HepG2 (cell line): Measurements from ENCODE around the gene RTEL1. TPM values are rescaled to one million over a fixed set of nuclear protein-coding genes. Genes with fewer than 3 reads are reported as not detected.

ENCODE experiments used
- HOXA9 ChIP-seq: sonication (generic); formaldehyde crosslinking; IDR thresholded peaks from 2 replicates; pipeline ENCODE4 v1.8.1; 2022; ENCODE audit warnings: missing genetic modification reagents, mild to moderate bottlenecking, moderate library complexity, borderline replicate concordance
- KMT2A ChIP-seq: sonication (generic); formaldehyde crosslinking; IDR thresholded peaks from 2 replicates; pipeline ENCODE4 v1.4.0; 2020; ENCODE audit warnings: missing genetic modification reagents
- MAFF ChIP-seq: IDR thresholded peaks from 2 replicates; pipeline ENCODE4 v1.6.1; 2011; ENCODE audit warnings: low read depth, low read length, improper control_type of control experiment
- MYC ChIP-seq: sonication (generic); formaldehyde crosslinking; IDR thresholded peaks from 2 replicates; pipeline ENCODE4 v1.9.0; 2021; ENCODE audit warnings: missing genetic modification reagents, borderline replicate concordance
- NFYB ChIP-seq: sonication (generic); formaldehyde crosslinking; IDR thresholded peaks from 2 replicates; pipeline ENCODE4 v1.4.0; 2020; ENCODE audit warnings: missing genetic modification reagents
- NR3C1 ChIP-seq: sonication (generic); formaldehyde crosslinking; IDR thresholded peaks from 2 replicates; pipeline ENCODE4 v1.4.0; 2020; ENCODE audit warnings: missing genetic modification reagents
- PCBP2 ChIP-seq: fragments of 200-400 bp; formaldehyde crosslinking; optimal IDR thresholded peaks from 2 replicates; pipeline ENCODE3; 2018; ENCODE audit warnings: low read length, low read depth; ENCODE audit not compliant: poor library complexity, severe bottlenecking
- PHF21A ChIP-seq: sonication (generic); formaldehyde crosslinking; IDR thresholded peaks from 2 replicates; pipeline ENCODE4 v1.5.0; 2020; ENCODE audit warnings: mild to moderate bottlenecking, missing genetic modification reagents
- RELA ChIP-seq: sonication (generic); formaldehyde crosslinking; IDR thresholded peaks from 2 replicates; pipeline ENCODE4 v1.4.0; 2020; ENCODE audit warnings: missing genetic modification reagents
- ZMYM4 ChIP-seq: sonication (generic); formaldehyde crosslinking; IDR thresholded peaks from 2 replicates; pipeline ENCODE4 v1.8.1; 2023; ENCODE audit warnings: mild to moderate bottlenecking, missing genetic modification reagents
- ZNF138 ChIP-seq: sonication (generic); formaldehyde crosslinking; IDR thresholded peaks from 2 replicates; pipeline ENCODE4 v1.5.0; 2020; ENCODE audit warnings: mild to moderate bottlenecking, low read depth, missing genetic modification reagents
- ZNF446 ChIP-seq: sonication (generic); formaldehyde crosslinking; IDR thresholded peaks from 2 replicates; pipeline ENCODE4 v1.5.0; 2020; ENCODE audit warnings: mild to moderate bottlenecking, missing genetic modification reagents
- ZNF556 ChIP-seq: sonication (generic); formaldehyde crosslinking; IDR thresholded peaks from 2 replicates; pipeline ENCODE4 v1.4.0; 2020; ENCODE audit warnings: mild to moderate bottlenecking, missing genetic modification reagents, borderline replicate concordance
- ZNF792 ChIP-seq: IDR thresholded peaks from 2 replicates; pipeline ENCODE4 v1.6.1; 2016
- polyA plus RNA-seq, 8 experiments: library from polyadenylated mRNA; depleted of rRNA in 3 of 8; stranded (reverse) in 7 of 8; unstranded in 1 of 8; fragments of >200 nt; fragmentation: Illumina TruSeq in 4 of 8; extraction: Trizol in 4 of 8; gene quantifications; 2 replicates each; pipeline versions ENCODE4 v1.2.1 to v1.2.3, GENCODE V29; 2011 to 2016; ENCODE audit warnings: low read depth in 4 of 8, missing spikeins in 1 of 8, mixed read lengths in 1 of 8; ENCODE audit not compliant: insufficient read depth in 1 of 8
- total RNA-seq, 5 experiments: library from RNA; depleted of rRNA; stranded (reverse); fragments of >200 nt; fragmentation: Illumina TruSeq; extraction: Trizol; gene quantifications; 2 replicates each; pipeline ENCODE4 v1.2.3, GENCODE V29; 2016; ENCODE audit warnings: low read depth in 1 of 5
- TF ChIP-seq, protein P1 (sequence below): sonication (generic); formaldehyde crosslinking; IDR thresholded peaks from 2 replicates; pipeline ENCODE4 v1.8.0; 2023; ENCODE audit warnings: mild to moderate bottlenecking, missing genetic modification reagents
- TF ChIP-seq, protein P2 (sequence below): sonication (generic); formaldehyde crosslinking; conservative IDR thresholded peaks from 2 replicates; pipeline ENCODE4 v1.8.0; 2022; ENCODE audit warnings: missing genetic modification reagents
- TF ChIP-seq, protein P3 (sequence below): sonication (generic); formaldehyde crosslinking; IDR thresholded peaks from 2 replicates; pipeline ENCODE4 v1.8.0; 2022; ENCODE audit warnings: missing genetic modification reagents, low read depth, mild to moderate bottlenecking, borderline replicate concordance
- TF ChIP-seq, protein P4 (sequence below): sonication (generic); formaldehyde crosslinking; IDR thresholded peaks from 2 replicates; pipeline ENCODE4 v1.4.0; 2020; ENCODE audit warnings: missing genetic modification reagents
- TF ChIP-seq, protein P5 (sequence below): sonication (generic); formaldehyde crosslinking; IDR thresholded peaks from 2 replicates; pipeline ENCODE4 v1.9.0; 2022; ENCODE audit warnings: missing genetic modification reagents, mild to moderate bottlenecking, borderline replicate concordance

The RTEL1 gene
- total and polyA plus RNA-seq, 2 of the 13 experiments (the other 11 are each of a cell fraction or from before 2014, with no cell fraction given), result 21.8 to 36.4 TPM

DNA sequence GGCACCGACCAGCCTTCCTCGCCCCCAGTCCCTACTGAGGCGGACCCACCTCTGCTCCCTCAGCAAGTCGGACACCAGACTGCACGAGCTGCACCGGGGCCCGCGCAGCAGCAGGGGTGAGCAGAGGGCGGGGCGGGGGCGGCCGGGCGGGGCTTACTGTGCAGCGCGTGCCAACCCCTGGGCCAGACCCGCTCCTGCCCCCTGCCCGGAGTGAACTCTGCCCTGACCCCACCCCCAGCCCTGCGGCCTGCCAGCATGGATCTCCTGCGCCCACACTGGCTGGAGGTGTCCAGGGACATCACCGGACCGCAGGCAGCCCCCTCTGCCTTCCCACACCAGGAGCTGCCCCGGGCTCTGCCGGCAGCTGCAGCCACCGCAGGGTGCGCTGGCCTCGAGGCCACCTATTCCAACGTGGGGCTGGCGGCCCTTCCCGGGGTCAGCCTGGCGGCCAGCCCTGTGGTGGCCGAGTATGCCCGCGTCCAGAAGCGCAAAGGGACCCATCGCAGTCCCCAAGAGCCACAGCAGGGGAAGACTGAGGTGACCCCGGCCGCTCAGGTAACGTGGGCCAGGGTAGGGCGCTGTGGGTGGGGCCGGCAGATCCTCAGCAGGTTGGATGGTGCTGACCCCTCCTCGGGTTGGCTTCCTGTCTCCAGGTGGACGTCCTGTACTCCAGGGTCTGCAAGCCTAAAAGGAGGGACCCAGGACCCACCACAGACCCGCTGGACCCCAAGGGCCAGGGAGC is 80.0 kb downstream of the RTEL1 start (continued):
- TF ChIP-seq, protein P1, sequence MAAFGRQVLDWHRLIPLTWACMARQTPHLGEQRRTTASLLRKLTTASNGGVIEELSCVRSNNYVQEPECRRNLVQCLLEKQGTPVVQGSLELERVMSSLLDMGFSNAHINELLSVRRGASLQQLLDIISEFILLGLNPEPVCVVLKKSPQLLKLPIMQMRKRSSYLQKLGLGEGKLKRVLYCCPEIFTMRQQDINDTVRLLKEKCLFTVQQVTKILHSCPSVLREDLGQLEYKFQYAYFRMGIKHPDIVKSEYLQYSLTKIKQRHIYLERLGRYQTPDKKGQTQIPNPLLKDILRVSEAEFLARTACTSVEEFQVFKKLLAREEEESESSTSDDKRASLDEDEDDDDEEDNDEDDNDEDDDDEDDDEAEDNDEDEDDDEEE (CRISPR knock-in tag), result no peak
- no peak; the same call in 1 of the 2 replicates for TF ChIP-seq KMT2A (CRISPR knock-in tag)
- TF ChIP-seq RELA (CRISPR knock-in tag), result no peak
- TF ChIP-seq, protein P2, sequence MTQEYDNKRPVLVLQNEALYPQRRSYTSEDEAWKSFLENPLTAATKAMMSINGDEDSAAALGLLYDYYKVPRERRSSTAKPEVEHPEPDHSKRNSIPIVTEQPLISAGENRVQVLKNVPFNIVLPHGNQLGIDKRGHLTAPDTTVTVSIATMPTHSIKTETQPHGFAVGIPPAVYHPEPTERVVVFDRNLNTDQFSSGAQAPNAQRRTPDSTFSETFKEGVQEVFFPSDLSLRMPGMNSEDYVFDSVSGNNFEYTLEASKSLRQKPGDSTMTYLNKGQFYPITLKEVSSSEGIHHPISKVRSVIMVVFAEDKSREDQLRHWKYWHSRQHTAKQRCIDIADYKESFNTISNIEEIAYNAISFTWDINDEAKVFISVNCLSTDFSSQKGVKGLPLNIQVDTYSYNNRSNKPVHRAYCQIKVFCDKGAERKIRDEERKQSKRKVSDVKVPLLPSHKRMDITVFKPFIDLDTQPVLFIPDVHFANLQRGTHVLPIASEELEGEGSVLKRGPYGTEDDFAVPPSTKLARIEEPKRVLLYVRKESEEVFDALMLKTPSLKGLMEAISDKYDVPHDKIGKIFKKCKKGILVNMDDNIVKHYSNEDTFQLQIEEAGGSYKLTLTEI (CRISPR knock-in tag), result 0 out of 2 replicates have a peak, but pooled peaks have one; percentile 62
- TF ChIP-seq, protein P3, sequence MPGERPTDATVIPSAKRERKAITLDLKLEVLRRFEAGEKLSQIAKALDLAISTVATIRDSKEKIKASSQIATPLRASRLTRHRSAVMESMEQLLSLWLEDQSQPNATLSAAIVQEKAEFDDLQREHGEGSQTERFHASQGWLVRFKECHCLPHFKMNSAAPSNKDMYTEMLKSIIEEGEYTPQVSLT (CRISPR knock-in tag), result no peak
- TF ChIP-seq, protein P4, sequence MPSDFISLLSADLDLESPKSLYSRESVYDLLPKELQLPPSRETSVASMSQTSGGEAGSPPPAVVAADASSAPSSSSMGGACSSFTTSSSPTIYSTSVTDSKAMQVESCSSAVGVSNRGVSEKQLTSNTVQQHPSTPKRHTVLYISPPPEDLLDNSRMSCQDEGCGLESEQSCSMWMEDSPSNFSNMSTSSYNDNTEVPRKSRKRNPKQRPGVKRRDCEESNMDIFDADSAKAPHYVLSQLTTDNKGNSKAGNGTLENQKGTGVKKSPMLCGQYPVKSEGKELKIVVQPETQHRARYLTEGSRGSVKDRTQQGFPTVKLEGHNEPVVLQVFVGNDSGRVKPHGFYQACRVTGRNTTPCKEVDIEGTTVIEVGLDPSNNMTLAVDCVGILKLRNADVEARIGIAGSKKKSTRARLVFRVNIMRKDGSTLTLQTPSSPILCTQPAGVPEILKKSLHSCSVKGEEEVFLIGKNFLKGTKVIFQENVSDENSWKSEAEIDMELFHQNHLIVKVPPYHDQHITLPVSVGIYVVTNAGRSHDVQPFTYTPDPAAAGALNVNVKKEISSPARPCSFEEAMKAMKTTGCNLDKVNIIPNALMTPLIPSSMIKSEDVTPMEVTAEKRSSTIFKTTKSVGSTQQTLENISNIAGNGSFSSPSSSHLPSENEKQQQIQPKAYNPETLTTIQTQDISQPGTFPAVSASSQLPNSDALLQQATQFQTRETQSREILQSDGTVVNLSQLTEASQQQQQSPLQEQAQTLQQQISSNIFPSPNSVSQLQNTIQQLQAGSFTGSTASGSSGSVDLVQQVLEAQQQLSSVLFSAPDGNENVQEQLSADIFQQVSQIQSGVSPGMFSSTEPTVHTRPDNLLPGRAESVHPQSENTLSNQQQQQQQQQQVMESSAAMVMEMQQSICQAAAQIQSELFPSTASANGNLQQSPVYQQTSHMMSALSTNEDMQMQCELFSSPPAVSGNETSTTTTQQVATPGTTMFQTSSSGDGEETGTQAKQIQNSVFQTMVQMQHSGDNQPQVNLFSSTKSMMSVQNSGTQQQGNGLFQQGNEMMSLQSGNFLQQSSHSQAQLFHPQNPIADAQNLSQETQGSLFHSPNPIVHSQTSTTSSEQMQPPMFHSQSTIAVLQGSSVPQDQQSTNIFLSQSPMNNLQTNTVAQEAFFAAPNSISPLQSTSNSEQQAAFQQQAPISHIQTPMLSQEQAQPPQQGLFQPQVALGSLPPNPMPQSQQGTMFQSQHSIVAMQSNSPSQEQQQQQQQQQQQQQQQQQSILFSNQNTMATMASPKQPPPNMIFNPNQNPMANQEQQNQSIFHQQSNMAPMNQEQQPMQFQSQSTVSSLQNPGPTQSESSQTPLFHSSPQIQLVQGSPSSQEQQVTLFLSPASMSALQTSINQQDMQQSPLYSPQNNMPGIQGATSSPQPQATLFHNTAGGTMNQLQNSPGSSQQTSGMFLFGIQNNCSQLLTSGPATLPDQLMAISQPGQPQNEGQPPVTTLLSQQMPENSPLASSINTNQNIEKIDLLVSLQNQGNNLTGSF (CRISPR knock-in tag), result peak; percentile 47
- TF ChIP-seq MYC (CRISPR knock-in tag), result peak; percentile 94
- TF ChIP-seq, protein P5, sequence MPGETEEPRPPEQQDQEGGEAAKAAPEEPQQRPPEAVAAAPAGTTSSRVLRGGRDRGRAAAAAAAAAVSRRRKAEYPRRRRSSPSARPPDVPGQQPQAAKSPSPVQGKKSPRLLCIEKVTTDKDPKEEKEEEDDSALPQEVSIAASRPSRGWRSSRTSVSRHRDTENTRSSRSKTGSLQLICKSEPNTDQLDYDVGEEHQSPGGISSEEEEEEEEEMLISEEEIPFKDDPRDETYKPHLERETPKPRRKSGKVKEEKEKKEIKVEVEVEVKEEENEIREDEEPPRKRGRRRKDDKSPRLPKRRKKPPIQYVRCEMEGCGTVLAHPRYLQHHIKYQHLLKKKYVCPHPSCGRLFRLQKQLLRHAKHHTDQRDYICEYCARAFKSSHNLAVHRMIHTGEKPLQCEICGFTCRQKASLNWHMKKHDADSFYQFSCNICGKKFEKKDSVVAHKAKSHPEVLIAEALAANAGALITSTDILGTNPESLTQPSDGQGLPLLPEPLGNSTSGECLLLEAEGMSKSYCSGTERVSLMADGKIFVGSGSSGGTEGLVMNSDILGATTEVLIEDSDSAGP (CRISPR knock-in tag), result no peak; the same call in 1 of the 2 replicates
- TF ChIP-seq ZNF792, result peak; percentile 57; the same call in 1 of the 2 replicates
- peak; percentile 11 for TF ChIP-seq PCBP2
- peak; percentile 89; the same call in 1 of the 2 replicates for TF ChIP-seq NR3C1 (CRISPR knock-in tag)
- peak; percentile 49 for TF ChIP-seq ZNF446 (CRISPR knock-in tag)
- no peak for TF ChIP-seq MAFF
- TF ChIP-seq NFYB (CRISPR knock-in tag), result peak; percentile 48
- TF ChIP-seq ZNF138, result peak; percentile 86
- peak; percentile 72 for TF ChIP-seq ZMYM4 (CRISPR knock-in tag)
- TF ChIP-seq HOXA9 (CRISPR knock-in tag), result peak; percentile 92
- TF ChIP-seq PHF21A, result peak; percentile 67; the same call in 1 of the 2 replicates
- TF ChIP-seq ZNF556, result peak; percentile 99
